OCI-LY7 (cell line): ENCODE results near the gene NDUFC2.

Experiments
- CTCF ChIP-seq: fragments of 200-600 bp; sonication (generic); conservative IDR thresholded peaks from 2 replicates; pipeline ENCODE4 v1.5.1; 2014; ENCODE audit warnings: mild to moderate bottlenecking, antibody characterized with exemption, low read length, moderate library complexity, mixed read lengths
- EZH2phosphoT487 ChIP-seq: fragments of 200-600 bp; sonication (generic); IDR thresholded peaks from 2 replicates; pipeline ENCODE4 v1.6.1; 2018; ENCODE audit warnings: low read depth, borderline replicate concordance, mild to moderate bottlenecking, mixed run types, antibody characterized with exemption, low read length, moderate library complexity, mixed read lengths

- TF ChIP-seq CTCF, result no peak
- no peak for TF ChIP-seq EZH2phosphoT487
Observed at GRCh38 chr11:78112582-78113275, 33.1 kb upstream of the NDUFC2 start.
